AG09319 (cell line): ENCODE data around the gene GGPS1.
"Not testable (repeated sequence)": the region's sequence is repeated elsewhere in the genome, so short reads cannot be mapped to it uniquely, and the experiment has no call there.

ENCODE experiments used
- DNase-seq: peaks from one replicate; pipeline ENCODE4 v3.0.0-alpha.2; 2010; ENCODE audit warnings: low read depth; ENCODE audit errors: extremely low read depth
- TF ChIP-seq, protein P1 (sequence below): IDR thresholded peaks from 2 replicates; pipeline ENCODE4 v1.5.1; 2011; ENCODE audit warnings: low read depth, mild to moderate bottlenecking, inconsistent platforms, low read length, moderate library complexity

GGPS1 gene

DNA sequence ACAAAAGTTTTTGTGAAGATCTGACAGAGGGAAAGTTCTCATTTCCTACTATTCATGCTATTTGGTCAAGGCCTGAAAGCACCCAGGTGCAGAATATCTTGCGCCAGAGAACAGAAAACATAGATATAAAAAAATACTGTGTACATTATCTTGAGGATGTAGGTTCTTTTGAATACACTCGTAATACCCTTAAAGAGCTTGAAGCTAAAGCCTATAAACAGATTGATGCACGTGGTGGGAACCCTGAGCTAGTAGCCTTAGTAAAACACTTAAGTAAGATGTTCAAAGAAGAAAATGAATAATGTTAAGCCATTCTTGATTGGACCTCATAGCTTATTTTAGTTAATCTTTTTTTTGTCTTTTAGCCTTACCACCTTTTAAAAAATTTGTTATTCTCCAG is 14.1 kb downstream of the GGPS1 start:
- TF ChIP-seq, protein P1, sequence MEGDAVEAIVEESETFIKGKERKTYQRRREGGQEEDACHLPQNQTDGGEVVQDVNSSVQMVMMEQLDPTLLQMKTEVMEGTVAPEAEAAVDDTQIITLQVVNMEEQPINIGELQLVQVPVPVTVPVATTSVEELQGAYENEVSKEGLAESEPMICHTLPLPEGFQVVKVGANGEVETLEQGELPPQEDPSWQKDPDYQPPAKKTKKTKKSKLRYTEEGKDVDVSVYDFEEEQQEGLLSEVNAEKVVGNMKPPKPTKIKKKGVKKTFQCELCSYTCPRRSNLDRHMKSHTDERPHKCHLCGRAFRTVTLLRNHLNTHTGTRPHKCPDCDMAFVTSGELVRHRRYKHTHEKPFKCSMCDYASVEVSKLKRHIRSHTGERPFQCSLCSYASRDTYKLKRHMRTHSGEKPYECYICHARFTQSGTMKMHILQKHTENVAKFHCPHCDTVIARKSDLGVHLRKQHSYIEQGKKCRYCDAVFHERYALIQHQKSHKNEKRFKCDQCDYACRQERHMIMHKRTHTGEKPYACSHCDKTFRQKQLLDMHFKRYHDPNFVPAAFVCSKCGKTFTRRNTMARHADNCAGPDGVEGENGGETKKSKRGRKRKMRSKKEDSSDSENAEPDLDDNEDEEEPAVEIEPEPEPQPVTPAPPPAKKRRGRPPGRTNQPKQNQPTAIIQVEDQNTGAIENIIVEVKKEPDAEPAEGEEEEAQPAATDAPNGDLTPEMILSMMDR = no peak
- DNase-seq = no peak

DNA sequence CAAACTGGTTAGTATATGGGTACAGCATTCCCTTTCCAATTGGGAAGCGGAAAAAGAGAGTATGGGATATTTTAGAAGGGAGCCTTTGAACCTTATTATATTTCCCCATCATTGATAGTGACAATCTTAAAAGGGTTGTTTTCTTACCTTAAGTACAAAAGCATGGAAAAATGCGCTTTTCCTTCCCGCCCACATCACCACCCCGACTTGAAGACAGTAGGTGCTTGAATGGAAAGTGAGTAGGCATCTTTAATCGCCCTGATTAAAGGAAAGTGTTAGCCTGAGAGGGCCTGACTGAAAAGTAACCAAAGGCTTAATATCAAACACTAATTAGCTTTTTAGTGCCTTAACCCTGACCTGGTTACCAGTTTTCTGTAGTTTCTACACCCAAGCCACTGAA is 15.4 kb downstream of the GGPS1 start:
- DNase-seq = no peak
- TF ChIP-seq, protein P1 = no peak

DNA sequence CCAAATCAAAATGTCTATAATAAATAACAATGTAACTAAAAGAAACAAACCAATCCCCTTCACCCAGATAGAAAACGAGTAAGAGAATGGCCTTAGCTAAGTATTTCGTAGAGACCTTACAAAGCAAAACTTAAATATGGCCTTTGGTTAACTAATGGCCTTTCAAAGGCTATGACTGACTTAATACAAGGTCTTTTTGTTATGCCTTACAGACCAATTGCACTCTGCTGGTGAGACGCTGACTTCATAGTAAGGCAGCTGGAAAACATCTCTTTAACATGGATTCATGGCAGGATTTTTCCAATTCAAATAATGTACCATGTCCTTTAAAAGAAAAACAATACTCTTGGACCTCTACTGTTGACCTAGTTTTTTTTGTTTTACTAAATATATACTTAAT is 23.1 kb downstream of the GGPS1 start:
- DNase-seq = no peak
- TF ChIP-seq, protein P1 = no peak

DNA sequence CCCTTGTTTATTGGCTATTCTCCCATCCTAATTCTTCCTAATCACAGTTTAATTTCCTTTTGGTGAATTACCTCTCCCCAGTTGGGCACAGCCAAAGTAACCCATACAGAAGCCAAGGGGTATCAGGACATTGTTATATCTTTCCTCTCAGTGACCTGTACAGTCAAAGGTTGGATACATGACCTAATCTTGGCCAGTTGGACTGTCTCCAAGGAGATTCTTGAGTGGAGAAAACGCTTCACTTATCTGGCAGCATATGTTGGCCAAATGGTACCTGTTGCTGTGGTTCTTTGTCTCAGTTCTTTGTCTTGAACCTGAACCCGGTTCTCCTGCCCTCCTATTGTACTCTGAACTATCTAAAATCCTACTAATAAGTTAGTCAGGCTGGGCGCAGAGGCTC is 23.5 kb downstream of the GGPS1 start:
- TF ChIP-seq, protein P1 = no peak
- no peak for DNase-seq

DNA sequence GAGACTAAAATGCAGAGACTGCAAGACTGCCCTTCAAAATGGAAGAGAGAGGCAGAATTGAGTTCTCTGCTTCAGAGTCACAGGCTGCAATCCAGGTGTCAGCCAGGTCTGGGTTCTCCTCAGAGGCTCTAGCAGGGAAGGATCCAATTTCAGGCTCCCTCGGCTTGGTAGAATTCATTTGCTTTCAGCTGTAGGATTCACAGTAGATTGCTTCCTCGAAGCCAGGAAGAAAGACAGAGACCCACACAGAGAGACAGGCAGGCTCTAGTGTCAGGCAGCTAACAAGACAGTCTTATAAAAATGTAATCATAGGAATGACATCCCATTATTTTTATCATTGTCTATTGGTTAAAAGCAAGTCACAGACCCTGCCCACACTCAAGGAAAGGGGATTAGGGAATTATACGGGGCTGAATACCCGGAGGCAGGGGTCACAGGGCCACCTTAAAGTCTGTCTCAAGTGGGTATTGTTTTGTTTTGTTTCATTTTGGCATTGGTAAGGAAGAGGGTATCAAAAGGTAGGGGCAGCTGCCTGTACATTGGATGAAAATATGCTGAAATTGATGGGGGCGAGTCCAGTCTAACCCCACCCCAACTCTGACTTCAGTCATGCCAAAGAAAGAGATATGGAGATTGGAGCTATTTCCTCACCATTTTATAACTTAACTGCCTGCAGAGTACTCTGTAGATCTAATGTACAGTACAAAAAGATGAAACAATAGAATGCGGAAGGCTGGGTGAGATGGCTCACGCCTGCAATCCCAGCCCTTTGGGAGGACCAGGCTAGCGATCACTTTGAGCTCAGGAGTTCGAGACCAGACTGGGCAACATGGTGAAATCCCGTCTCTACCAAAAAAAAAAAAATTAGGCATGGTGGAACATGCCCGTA is 29.4 kb downstream of the GGPS1 start:
- no peak for DNase-seq

DNA sequence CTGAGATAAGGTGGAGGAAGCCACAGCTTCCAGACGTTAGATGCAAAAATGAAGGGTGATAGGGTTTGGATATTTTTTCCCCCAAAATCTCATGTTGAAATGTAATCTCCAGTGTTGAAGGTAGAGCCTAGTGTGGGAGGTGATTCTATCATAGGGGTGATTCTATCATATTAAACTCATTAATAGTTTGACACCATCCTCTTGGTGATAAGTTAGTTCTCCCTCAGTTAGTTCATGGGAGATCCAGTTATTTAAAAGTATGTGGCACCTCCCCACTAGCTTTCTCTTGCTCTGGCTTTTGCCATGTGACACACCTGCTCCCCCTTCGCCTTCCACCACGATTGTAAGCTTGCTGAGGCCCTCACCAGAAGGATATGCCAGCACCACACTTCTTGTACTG is 30.5 kb downstream of the GGPS1 start:
- DNase-seq = no peak
- TF ChIP-seq, protein P1 = no peak

More for the DNA sequence above, 29.4 kb downstream of the GGPS1 start:
- TF ChIP-seq, protein P1 = no peak

DNA sequence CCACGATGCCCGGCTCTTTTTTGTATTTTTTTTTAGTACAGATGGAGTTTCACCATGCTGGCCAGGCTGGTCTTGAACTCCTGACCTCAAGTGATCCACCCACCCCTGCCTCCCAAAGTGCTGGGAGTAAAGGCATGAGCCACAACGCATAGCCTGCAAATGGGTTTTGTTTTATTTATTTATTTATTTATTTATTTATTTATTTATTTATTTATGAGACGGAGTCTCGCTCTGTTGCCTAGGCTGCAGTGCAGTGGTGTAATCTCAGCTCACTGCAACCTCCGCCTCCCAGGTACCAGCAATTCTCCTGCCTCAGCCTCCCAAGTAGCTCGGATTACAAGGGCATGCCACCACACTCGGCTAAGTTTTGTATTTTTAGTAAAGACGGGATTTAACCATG is 35.8 kb downstream of the GGPS1 start:
- DNase-seq = not testable (repeated sequence)

DNA sequence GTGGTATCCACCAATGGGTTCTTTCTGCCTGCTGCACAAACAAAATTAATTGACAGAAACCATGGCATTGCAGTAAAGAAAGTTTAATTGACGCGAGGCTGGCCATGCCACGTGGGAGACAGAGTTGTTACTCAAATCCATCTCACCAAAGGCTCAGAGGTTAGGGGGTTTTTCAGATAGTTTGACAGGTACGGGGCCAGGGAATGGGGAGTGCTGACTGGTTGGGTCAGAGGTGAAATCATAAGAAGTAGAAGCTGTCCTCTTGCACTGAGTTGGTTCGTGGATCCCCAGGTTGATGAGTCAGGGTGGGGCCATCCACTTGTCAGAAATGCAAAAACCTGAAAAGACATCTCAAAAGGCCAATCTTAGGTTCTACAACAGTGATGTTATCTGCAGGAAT is 37.9 kb downstream of the GGPS1 start:
- DNase-seq = no peak
- TF ChIP-seq, protein P1 = no peak
